ENCODE results near the gene RPL13A.
"Not testable (repeated sequence)": the region's sequence is repeated elsewhere in the genome, so short reads cannot be mapped to it uniquely, and the experiment has no call there.

Gene RPL13A

DNA sequence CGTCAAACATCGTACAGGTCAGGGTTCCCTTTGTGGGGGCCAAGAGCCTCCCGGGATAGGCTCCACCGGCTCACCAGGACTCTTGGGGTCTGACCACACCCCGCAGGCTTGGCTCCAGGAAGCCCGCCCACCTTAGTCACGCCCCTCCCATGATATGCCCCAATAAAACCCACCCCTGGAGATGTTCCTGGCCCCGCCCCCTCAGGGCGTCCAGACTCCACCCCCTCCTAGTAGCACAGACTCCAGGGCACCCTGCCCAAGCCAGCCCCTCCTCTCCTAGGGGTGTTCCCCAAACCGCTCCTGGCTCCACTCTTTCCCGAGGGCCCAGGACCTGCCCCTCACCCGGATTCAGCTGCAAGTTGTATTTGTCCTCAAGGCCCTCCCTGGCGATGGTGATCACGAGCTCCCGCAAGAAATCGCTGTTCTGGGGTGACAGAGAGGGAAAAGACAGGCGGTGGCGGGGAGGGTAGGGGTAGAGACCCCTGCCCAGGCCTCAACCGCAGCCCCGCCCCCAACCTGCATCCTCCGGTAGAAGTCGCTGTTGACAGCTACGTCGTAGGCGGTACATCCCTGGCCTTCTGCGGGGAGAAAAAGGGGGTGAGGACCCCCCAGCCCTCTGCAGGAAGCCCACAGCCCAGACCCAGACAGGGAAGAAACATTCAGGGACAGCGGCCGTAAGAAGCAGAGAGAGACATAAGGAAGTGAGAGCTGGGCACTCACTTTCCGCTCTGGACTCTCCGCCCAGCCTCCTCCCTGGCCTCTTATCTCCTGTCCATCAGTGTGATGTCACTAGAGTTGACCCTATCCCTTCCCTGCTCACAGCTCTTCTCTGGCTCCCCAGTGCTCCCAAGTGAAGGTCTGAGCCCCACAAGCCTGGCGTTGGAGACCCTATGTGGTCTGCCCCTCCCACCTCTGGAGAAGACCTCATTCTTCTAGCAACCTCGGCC lies 39.6 kb upstream of the RPL13A start:
- no peak for DNase-seq (ENCODE audit: low spot score in 2 of 2)
- Mint-ChIP-seq H3K4me1 (peaks cover 63% of the 10 kb centered on the region), H3K36me3 (ENCODE audit: insufficient read depth) (peaks cover 26% of the 10 kb centered on the region), H3K27me3 (peaks cover under 1% of the 10 kb centered on the region), H3K27ac (ENCODE audit: low read depth) (peak overlapping the region; percentile 41), H3K4me3 (no peak overlapping the region), H3K9me3 (no peaks in the 10 kb centered on the region)
- ATAC-seq (replicated peaks; ENCODE audit: extremely low read depth, poor library complexity, severe bottlenecking), result no peak

DNA sequence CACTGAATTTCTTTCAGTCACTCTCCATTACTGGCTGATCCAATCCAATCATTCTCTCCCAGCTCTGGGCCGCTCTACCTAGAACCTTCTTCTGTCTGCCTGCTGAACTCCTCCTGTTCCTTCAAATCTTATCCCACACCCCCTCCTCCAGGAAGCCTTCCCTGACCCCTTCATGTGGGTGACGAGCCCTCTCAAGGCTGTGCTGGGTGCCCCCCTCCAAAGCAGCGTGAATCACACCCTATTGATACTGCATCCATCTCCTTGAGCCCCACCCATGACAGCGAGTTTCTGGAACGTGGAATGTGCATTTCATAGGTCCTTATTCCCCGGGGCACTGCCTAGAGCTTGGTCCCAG lies 39.0 kb upstream of the RPL13A start:
- peaks cover 67% of the 10 kb centered on the region for H3K4me1 Mint-ChIP-seq
- H3K27me3 Mint-ChIP-seq, result no peaks in the 10 kb centered on the region
- no peaks in the 10 kb centered on the region for H3K9me3 Mint-ChIP-seq
- no peak for DNase-seq (ENCODE audit: low spot score in 2 of 2)
- H3K36me3 Mint-ChIP-seq (ENCODE audit: insufficient read depth), result peaks cover 32% of the 10 kb centered on the region
- H3K27ac Mint-ChIP-seq (ENCODE audit: low read depth), result peak overlapping the region; percentile 41
- no peak for ATAC-seq (replicated peaks; ENCODE audit: extremely low read depth, poor library complexity, severe bottlenecking)
- H3K4me3 Mint-ChIP-seq, result peak overlapping the region; percentile 7

DNA sequence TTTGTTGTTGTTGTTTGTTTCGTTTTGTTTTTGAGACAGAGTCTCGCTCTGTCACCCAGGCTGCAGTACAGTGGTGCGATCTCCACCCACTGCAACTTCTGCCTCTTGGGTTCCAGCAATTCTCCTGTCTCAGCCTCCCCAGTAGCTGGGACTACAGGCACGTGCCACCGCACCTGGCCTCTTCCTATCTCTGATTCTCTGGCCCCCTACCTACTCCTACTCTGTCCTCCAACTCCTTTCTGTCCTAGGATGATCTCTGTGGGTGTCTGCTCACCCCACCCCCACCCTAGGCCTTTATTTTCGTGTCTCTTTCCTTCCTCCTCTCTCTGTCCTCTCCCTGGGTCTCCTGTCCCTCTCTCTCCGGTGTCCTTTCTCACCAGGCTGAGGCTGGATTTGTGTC lies 37.0 kb upstream of the RPL13A start:
- H3K27me3 Mint-ChIP-seq, result no peaks in the 10 kb centered on the region

DNA sequence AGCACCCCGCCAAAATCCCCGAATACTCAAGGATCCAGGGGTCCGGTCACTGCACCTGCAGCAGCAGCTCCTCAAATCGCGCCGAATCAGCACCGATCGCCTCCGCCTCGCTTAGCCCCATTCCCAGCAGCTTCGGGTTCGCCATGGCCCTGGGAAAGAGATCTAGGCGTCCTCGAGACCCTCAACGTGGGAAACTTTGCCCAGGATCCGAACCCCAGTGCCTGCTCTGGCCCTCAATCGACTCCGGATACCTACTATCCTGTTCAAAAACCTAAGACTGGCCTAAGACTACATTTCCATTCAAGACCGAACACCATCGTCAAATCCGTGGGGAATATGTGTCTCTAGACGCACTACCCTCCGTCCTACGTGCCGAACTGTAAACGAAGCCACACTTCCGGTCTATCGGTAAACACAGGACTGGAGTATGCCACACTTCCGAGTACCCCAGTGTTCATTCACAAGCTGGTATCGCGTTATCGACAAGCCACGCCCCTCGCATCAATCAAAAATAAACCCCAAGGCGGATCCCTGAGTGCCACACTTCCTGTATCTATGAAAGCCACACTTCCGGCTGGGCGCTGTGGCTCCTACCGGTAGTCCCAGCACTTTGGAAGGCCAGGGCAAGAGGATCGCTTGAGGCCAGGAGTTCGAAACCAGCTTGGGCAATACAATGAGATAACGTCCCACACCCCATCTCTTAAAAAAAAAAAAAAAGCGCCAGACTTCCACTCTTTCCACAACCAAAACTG lies 35.8 kb upstream of the RPL13A start, which contains the start of gene PIH1D1:
Gene PIH1D1, minus strand, starts transcription at position 385 of the 752 bp plus-strand sequence. Its CDS starts 240 bp downstream, at position 145.
- H3K4me3 Mint-ChIP-seq, result peak within 1 kb of the TSS; percentile 99
- ATAC-seq (replicated peaks; ENCODE audit: extremely low read depth, poor library complexity, severe bottlenecking), result peak; percentile 72
- H3K36me3 Mint-ChIP-seq (ENCODE audit: insufficient read depth), result peaks cover 36% of the 10 kb centered on the region
- peaks cover 60% of the 10 kb centered on the region for H3K4me1 Mint-ChIP-seq
- peak; percentile 87 to 94 for DNase-seq (ENCODE audit: low spot score in 2 of 2)
- no peaks in the 10 kb centered on the region for H3K27me3 Mint-ChIP-seq
- H3K9me3 Mint-ChIP-seq, result no peaks in the 10 kb centered on the region
- peak within 1 kb of the TSS; percentile 100 for H3K27ac Mint-ChIP-seq (ENCODE audit: low read depth)

More for the DNA sequence above, 37.0 kb upstream of the RPL13A start:
- Mint-ChIP-seq H3K9me3 (no peaks in the 10 kb centered on the region), H3K27ac (ENCODE audit: low read depth) (no peak overlapping the region), H3K4me3 (peak overlapping the region; percentile 99), H3K36me3 (ENCODE audit: insufficient read depth) (peaks cover 32% of the 10 kb centered on the region), H3K4me1 (peaks cover 60% of the 10 kb centered on the region)
- ATAC-seq (replicated peaks; ENCODE audit: extremely low read depth, poor library complexity, severe bottlenecking) (no peak), DNase-seq (ENCODE audit: low spot score in 2 of 2) (no peak)

DNA sequence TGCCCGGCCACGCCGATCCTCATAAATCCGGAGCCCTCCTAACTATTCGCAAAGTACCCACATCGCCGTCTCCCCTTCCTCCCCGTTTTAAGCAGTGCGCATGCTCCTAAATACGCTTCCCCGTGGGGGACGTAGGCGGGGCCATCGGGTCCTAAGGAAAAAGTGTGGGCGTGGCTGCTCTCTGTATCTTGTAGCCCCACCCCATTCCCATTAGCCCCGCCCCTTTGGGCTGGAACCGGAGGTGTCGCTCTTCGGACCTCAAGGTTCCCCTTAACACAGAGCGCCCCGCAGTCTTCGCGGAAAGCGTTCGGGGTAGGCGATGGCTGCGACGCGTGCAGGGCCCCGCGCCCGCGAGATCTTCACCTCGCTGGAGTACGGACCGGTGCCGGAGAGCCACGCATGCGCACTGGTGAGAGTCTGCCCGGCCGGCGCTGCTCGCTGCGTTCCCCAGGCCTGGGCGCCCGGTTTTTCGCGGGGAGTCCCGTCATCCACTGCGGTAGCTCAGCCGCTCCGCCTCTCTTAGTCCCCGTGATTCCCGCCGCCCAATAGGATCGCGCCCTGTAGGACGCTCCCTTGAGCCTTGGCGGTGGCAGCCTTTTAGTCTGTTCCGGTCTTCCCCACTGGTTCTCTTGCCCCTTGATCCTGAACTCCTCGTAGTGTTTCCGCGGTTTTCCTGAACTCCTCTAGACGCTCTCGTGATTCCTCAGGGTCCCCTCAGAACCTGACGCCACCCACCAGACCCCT lies 34.2 kb upstream of the RPL13A start, which contains the start of gene ALDH16A1:
Gene ALDH16A1, plus strand, starts transcription at position 213 of the 744 bp plus-strand sequence. Its CDS starts 107 bp downstream, at position 320.
- ATAC-seq (replicated peaks; ENCODE audit: extremely low read depth, poor library complexity, severe bottlenecking), result peak; percentile 92
- H3K4me1 Mint-ChIP-seq, result peaks cover 64% of the 10 kb centered on the region
- peak within 1 kb of the TSS; percentile 99 for H3K4me3 Mint-ChIP-seq
- peaks cover 32% of the 10 kb centered on the region for H3K36me3 Mint-ChIP-seq (ENCODE audit: insufficient read depth)
- no peaks in the 10 kb centered on the region for H3K9me3 Mint-ChIP-seq
- H3K27ac Mint-ChIP-seq (ENCODE audit: low read depth), result peak within 1 kb of the TSS; percentile 100
- no peaks in the 10 kb centered on the region for H3K27me3 Mint-ChIP-seq
- DNase-seq (ENCODE audit: low spot score in 2 of 2), result peak; percentile 94 to 96

DNA sequence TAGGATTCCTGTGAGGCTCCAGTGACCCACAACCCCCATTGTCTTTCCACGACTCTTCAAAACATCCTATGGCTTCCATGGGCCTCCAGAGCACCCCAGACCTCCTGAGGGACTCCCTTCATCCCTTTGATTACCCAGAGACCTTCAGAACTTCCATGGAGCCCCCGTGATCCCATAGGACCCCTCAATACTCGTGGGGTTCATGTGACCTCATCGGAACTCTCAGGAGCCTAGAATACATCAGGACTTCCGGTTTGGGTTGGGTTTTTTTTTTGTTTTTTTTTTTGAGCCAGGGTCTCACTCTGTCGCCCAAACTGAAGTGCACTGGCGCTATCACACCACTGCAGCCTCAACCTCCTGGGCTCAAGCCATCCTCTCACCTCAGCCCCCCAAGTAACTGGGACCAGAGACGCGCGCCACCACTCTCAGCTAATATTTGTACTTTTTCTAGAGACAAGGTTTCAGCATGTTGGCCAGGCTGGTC lies 33.6 kb upstream of the RPL13A start:
- ATAC-seq (replicated peaks; ENCODE audit: extremely low read depth, poor library complexity, severe bottlenecking) (no peak), DNase-seq (ENCODE audit: low spot score in 2 of 2) (no peak)
- Mint-ChIP-seq H3K36me3 (ENCODE audit: insufficient read depth) (peaks cover 31% of the 10 kb centered on the region), H3K9me3 (no peaks in the 10 kb centered on the region), H3K4me3 (peak overlapping the region; percentile 99), H3K4me1 (peaks cover 58% of the 10 kb centered on the region), H3K27me3 (no peaks in the 10 kb centered on the region), H3K27ac (ENCODE audit: low read depth) (peak overlapping the region; percentile 100)

DNA sequence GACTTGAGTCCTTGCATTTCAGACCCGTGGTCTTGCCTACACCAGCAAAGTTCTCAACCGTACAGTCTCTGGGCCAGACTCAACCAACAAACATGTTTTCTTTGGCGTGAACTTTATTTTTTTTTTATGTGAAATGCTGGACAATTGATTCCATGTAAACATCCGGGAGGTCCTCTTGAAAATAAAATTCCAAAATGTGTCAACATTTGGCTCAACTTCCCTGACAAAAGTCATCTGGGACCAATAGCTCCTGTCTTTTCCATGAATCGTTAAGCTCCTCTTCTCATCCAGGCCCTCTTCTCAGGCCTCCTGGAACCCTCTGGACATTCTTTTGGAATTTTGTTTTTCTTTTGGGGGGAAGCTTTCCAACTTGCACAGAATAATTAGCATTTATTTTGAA lies 31.6 kb upstream of the RPL13A start:
- DNase-seq (ENCODE audit: low spot score in 2 of 2), result no peak
- Mint-ChIP-seq H3K27me3 (no peaks in the 10 kb centered on the region), H3K27ac (ENCODE audit: low read depth) (no peak overlapping the region), H3K4me1 (peaks cover 38% of the 10 kb centered on the region), H3K36me3 (ENCODE audit: insufficient read depth) (peaks cover 34% of the 10 kb centered on the region), H3K9me3 (no peaks in the 10 kb centered on the region), H3K4me3 (no peak overlapping the region)
- no peak for ATAC-seq (replicated peaks; ENCODE audit: extremely low read depth, poor library complexity, severe bottlenecking)

DNA sequence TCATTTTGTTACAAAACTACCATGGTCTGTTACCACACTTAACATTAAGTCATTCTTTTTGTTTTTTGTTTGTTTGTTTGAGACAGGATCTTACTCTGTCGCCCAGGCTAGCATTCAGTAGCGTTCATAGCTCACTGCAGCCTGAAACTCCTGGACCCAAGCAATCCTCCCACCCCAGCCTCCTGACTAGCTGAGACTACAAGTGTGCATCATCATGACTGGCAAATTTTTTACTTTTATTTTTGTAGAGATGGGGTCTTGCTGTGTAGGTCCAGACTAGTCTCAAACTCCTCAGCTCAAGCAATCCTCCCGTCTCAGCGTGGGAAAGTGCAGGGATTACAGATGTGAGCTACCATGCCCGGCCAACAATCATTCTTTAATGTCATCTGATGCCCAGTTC lies 31.1 kb upstream of the RPL13A start:
- H3K27me3 Mint-ChIP-seq, result no peaks in the 10 kb centered on the region
- ATAC-seq (replicated peaks; ENCODE audit: extremely low read depth, poor library complexity, severe bottlenecking), result no peak
- no peak overlapping the region for H3K4me3 Mint-ChIP-seq
- DNase-seq (ENCODE audit: low spot score in 2 of 2), result no peak
- H3K9me3 Mint-ChIP-seq, result no peaks in the 10 kb centered on the region
- peaks cover 34% of the 10 kb centered on the region for H3K36me3 Mint-ChIP-seq (ENCODE audit: insufficient read depth)
- peaks cover 34% of the 10 kb centered on the region for H3K4me1 Mint-ChIP-seq
- no peak overlapping the region for H3K27ac Mint-ChIP-seq (ENCODE audit: low read depth)

DNA sequence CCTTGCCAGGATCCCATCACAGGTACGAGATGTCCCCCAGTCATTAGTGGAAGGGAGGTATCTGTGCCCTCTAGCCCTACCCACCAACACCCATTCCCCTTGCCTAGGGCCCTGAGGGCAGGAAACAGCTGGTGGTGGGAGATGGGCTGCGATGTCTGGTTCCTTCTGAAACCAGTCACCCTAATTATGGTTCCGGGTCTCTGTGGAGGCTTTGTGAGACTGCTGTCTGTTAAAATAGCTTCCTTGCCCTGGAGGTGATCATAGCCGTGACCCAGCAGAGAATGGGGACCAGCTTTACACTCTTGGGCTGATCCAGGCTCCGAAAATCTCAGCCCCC lies 28.9 kb upstream of the RPL13A start:
- Mint-ChIP-seq H3K27me3 (no peaks in the 10 kb centered on the region), H3K4me1 (peaks cover 17% of the 10 kb centered on the region), H3K9me3 (no peaks in the 10 kb centered on the region), H3K27ac (ENCODE audit: low read depth) (no peak overlapping the region), H3K36me3 (ENCODE audit: insufficient read depth) (peaks cover 20% of the 10 kb centered on the region), H3K4me3 (no peak overlapping the region)
- no peak for DNase-seq (ENCODE audit: low spot score in 2 of 2)
- ATAC-seq (replicated peaks; ENCODE audit: extremely low read depth, poor library complexity, severe bottlenecking), result no peak

DNA sequence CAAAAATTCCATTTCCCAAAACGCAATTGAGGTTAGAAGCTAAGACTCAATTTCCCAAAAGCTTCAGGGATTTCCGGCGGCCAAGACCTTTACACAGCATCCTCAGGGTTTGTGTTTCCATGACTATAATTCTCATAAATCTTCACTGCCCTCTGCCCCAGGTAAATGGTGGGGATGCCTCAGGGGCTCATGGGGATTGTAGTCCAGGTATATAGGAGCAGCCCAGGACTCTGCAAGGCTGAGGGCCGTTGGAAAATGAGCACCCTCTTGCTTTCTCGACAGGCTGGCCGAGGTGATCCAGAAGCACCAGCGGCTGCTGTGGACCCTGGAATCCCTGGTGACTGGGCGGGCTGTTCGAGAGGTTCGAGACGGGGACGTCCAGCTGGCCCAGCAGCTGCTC lies 28.0 kb upstream of the RPL13A start:
- H3K4me3 Mint-ChIP-seq, result no peak overlapping the region
- no peaks in the 10 kb centered on the region for H3K9me3 Mint-ChIP-seq

DNA sequence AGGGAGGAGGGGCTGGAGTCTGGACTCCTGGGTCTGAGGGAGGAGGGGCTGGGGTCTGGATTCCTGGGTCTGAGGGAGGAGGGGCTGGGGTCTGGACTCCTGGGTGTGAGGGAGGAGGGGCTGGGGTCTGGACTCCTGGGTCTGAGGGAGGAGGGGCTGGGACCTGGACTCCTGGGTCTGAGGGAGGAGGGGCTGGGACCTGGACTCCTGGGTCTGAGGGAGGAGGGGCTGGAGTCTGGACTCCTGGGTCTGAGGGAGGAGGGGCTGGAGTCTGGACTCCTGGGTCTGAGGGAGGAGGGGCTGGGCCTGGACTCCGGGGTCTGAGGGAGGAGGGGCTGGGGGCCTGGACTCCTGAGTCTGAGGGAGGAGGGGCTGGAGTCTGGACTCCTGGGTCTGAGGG lies 26.3 kb upstream of the RPL13A start:
- ATAC-seq (replicated peaks; ENCODE audit: extremely low read depth, poor library complexity, severe bottlenecking); H3K4me1 Mint-ChIP-seq; H3K27me3 Mint-ChIP-seq; H3K9me3 Mint-ChIP-seq; H3K27ac Mint-ChIP-seq (ENCODE audit: low read depth); H3K4me3 Mint-ChIP-seq; DNase-seq (ENCODE audit: low spot score in 2 of 2): not testable (repeated sequence)
- peaks cover 21% of the 10 kb centered on the region for H3K36me3 Mint-ChIP-seq (ENCODE audit: insufficient read depth)

More for the DNA sequence above, 28.0 kb upstream of the RPL13A start:
- Mint-ChIP-seq H3K27me3 (no peaks in the 10 kb centered on the region), H3K4me1 (peaks cover 8% of the 10 kb centered on the region), H3K36me3 (ENCODE audit: insufficient read depth) (peaks cover 25% of the 10 kb centered on the region), H3K27ac (ENCODE audit: low read depth) (no peak overlapping the region)
- ATAC-seq (replicated peaks; ENCODE audit: extremely low read depth, poor library complexity, severe bottlenecking) (no peak), DNase-seq (ENCODE audit: low spot score in 2 of 2) (no peak)

DNA sequence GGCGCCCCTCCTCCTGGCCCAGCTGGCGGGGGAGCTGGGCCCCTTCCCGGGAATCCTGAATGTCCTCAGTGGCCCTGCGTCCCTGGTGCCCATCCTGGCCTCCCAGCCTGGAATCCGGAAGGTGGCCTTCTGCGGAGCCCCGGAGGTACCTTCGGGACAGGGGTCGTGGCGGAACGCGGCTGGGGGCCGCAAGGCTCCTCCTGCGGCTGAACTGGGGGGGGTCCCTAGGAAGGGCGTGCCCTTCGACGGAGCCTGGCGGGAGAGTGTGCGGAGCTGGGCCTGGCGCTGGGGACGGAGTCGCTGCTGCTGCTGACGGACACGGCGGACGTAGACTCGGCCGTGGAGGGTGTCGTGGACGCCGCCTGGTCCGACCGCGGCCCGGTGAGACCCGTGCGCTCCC lies 25.8 kb upstream of the RPL13A start:
- Mint-ChIP-seq H3K4me1 (peaks cover 6% of the 10 kb centered on the region), H3K9me3 (no peaks in the 10 kb centered on the region), H3K4me3 (no peak overlapping the region), H3K27me3 (no peaks in the 10 kb centered on the region), H3K27ac (ENCODE audit: low read depth) (no peak overlapping the region), H3K36me3 (ENCODE audit: insufficient read depth) (peaks cover 17% of the 10 kb centered on the region)
- no peak for ATAC-seq (replicated peaks; ENCODE audit: extremely low read depth, poor library complexity, severe bottlenecking)
- DNase-seq (ENCODE audit: low spot score in 2 of 2), result no peak
